Astrocyte (in vitro differentiated cells and primary cell): ENCODE data around the gene CDK7. TPM values are rescaled to one million over a fixed set of nuclear protein-coding genes. Genes with fewer than 3 reads are reported as not detected.
A peak's percentile ranks its signal among the peaks of the same experiment; 100 is the strongest.
"Not testable (repeated sequence)": the region's sequence is repeated elsewhere in the genome, so short reads cannot be mapped to it uniquely, and the experiment has no call there.

Experiments used
- DNase-seq: peaks from one replicate; pipeline ENCODE4 v3.0.0-alpha.2; 2010; ENCODE audit warnings: low read depth
- FAIRE-seq: peaks from 2 replicates; lab custom pipeline; 2011; peaks lifted over from hg19 to GRCh38; lab: Jason Lieb, UNC
- H2AFZ ChIP-seq: 2 replicates; pipeline ENCODE4 v1.6.0; 2012; ENCODE audit warnings: low read depth, low read length, inconsistent platforms
- H3K27ac ChIP-seq: 2 replicates; pipeline ENCODE4 v1.5.1; 2011; ENCODE audit warnings: low read depth, low read length, inconsistent platforms
- H3K27me3 ChIP-seq: 2 replicates; pipeline ENCODE4 v1.6.0; 2011; ENCODE audit warnings: low read length, inconsistent platforms; ENCODE audit not compliant: insufficient read depth
- H3K36me3 ChIP-seq: 2 replicates; pipeline ENCODE4 v1.5.1; 2011; ENCODE audit warnings: low read length, inconsistent platforms; ENCODE audit not compliant: insufficient read depth
- H3K4me1 ChIP-seq: 2 replicates; pipeline ENCODE4 v1.5.1; 2011; ENCODE audit warnings: low read length, inconsistent platforms; ENCODE audit not compliant: insufficient read depth
- H3K4me2 ChIP-seq: 2 replicates; pipeline ENCODE4 v1.6.0; 2012; ENCODE audit warnings: low read length, inconsistent platforms
- H3K4me3 ChIP-seq: 2 replicates; pipeline ENCODE4 v1.5.1; 2011; ENCODE audit warnings: low read depth, mild to moderate bottlenecking, low read length, inconsistent platforms; ENCODE audit not compliant: insufficient read depth
- H3K79me2 ChIP-seq: 2 replicates; pipeline ENCODE4 v1.6.0; 2012; ENCODE audit warnings: mild to moderate bottlenecking, low read length, inconsistent platforms; ENCODE audit not compliant: insufficient read depth
- H3K9ac ChIP-seq: 2 replicates; pipeline ENCODE4 v1.6.0; 2012; ENCODE audit warnings: mild to moderate bottlenecking, low read length, inconsistent platforms
- H3K9me3 ChIP-seq: 2 replicates; pipeline ENCODE4 v1.5.1; 2012; ENCODE audit warnings: low read depth, mild to moderate bottlenecking, low read length, inconsistent platforms; ENCODE audit not compliant: insufficient read depth
- H4K20me1 ChIP-seq: 2 replicates; pipeline ENCODE4 v1.6.0; 2012; ENCODE audit warnings: low read length, inconsistent platforms; ENCODE audit not compliant: insufficient read depth
- H3K27ac Mint-ChIP-seq: one replicate; pipeline ENCODE4 v1.8.0; 2021; ENCODE audit warnings: mild to moderate bottlenecking, mixed read lengths; ENCODE audit not compliant: unreplicated experiment
- H3K27me3 Mint-ChIP-seq: one replicate; pipeline ENCODE4 v1.8.0; 2021; ENCODE audit warnings: low read depth, mixed read lengths; ENCODE audit not compliant: unreplicated experiment
- H3K36me3 Mint-ChIP-seq: one replicate; pipeline ENCODE4 v1.8.0; 2021; ENCODE audit warnings: low read depth, mixed read lengths; ENCODE audit not compliant: unreplicated experiment
- H3K4me1 Mint-ChIP-seq: one replicate; pipeline ENCODE4 v1.8.0; 2021; ENCODE audit warnings: low read depth, mixed read lengths; ENCODE audit not compliant: unreplicated experiment
- H3K4me3 Mint-ChIP-seq: one replicate; pipeline ENCODE4 v1.8.0; 2021; ENCODE audit warnings: mild to moderate bottlenecking, moderate library complexity, mixed read lengths; ENCODE audit not compliant: unreplicated experiment
- H3K9me3 Mint-ChIP-seq: one replicate; pipeline ENCODE4 v1.8.0; 2021; ENCODE audit warnings: mild to moderate bottlenecking, mixed read lengths; ENCODE audit not compliant: unreplicated experiment
- EZH2 ChIP-seq: IDR thresholded peaks from 2 replicates; pipeline ENCODE4 v1.6.1; 2012; ENCODE audit warnings: mild to moderate bottlenecking, low read length, inconsistent platforms; ENCODE audit not compliant: insufficient read depth
- total RNA-seq: library from RNA; stranded (reverse); gene quantifications from 2 replicates; pipeline ENCODE4 v1.2.1, GENCODE V29; 2021
- TF ChIP-seq, protein P1 (sequence below): IDR thresholded peaks from 2 replicates; pipeline ENCODE4 v1.5.1; 2011; ENCODE audit warnings: low read depth, mild to moderate bottlenecking, inconsistent platforms, low read length, moderate library complexity; ENCODE audit not compliant: insufficient read depth

CDK7 gene
- total RNA-seq, 1 donor from 2014 or later: 58.3 TPM

DNA sequence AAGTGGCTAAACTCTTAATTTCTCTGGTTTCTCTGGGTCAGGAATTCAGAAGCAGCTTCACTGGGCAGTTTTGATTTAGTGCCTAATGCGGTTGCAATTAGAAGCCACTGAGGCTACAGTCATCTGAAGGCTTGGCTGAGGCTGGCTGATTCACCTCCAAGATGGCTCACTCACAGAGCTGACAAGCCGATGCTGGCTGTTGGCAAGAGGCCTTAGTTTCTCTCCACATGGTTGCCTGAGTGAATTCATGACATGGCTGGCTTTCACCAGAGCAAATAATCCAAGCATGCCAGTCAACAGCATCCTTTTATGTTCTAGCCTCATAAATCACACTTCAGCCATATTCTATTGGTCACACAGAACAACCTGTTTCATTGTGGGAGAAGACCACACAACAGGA lies 2.8 kb upstream of the CDK7 start:
- Histone ChIP-seq H3K27me3 (no peaks in the 10 kb centered on the region), H3K79me2 (peaks cover 21% of the 10 kb centered on the region), H3K4me3 (no peak overlapping the region), H3K9ac (no peak overlapping the region), H4K20me1 (no peaks in the 10 kb centered on the region), H3K9me3 (no peaks in the 10 kb centered on the region), H3K36me3 (peaks cover 7% of the 10 kb centered on the region), H3K27ac (no peak overlapping the region), H3K4me2 (peak overlapping the region; percentile 33), H3K4me1 (peaks cover 9% of the 10 kb centered on the region), H2AFZ (no peak overlapping the region)
- Mint-ChIP-seq H3K27me3 (no peaks in the 10 kb centered on the region), H3K27ac (no peak overlapping the region), H3K9me3 (no peaks in the 10 kb centered on the region), H3K4me3 (no peak overlapping the region), H3K4me1 (peaks cover 2% of the 10 kb centered on the region), H3K36me3 (peaks cover 4% of the 10 kb centered on the region)
- DNase-seq: peak; percentile 82
- no peak for FAIRE-seq
- no peak for TF ChIP-seq EZH2
- TF ChIP-seq, protein P1, sequence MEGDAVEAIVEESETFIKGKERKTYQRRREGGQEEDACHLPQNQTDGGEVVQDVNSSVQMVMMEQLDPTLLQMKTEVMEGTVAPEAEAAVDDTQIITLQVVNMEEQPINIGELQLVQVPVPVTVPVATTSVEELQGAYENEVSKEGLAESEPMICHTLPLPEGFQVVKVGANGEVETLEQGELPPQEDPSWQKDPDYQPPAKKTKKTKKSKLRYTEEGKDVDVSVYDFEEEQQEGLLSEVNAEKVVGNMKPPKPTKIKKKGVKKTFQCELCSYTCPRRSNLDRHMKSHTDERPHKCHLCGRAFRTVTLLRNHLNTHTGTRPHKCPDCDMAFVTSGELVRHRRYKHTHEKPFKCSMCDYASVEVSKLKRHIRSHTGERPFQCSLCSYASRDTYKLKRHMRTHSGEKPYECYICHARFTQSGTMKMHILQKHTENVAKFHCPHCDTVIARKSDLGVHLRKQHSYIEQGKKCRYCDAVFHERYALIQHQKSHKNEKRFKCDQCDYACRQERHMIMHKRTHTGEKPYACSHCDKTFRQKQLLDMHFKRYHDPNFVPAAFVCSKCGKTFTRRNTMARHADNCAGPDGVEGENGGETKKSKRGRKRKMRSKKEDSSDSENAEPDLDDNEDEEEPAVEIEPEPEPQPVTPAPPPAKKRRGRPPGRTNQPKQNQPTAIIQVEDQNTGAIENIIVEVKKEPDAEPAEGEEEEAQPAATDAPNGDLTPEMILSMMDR: no peak

DNA sequence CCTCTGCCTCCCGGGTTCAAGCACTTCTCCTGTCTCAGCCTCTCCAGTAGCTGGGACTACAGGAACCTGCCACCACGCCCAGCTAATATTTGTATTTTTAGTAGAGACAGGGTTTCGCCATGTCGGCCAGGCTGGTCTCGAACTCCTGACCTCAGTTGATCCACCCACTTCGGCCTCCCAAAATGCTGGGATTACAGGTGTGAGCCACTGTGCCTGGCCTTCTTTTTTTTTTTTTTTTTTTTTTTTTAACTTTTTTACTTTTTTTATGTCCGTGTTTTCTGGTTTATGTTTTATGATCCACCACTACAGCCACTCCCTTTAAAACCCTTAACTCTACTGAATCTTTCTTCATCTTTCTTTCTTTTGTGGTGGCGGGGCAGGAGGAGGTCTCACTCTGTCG lies 2.0 kb downstream of the CDK7 start:
- H2AFZ ChIP-seq, H3K27me3 Mint-ChIP-seq, FAIRE-seq, H3K9ac ChIP-seq, H3K9me3 ChIP-seq, H3K27me3 ChIP-seq, H3K27ac Mint-ChIP-seq, H3K27ac ChIP-seq, H3K36me3 ChIP-seq, H3K4me3 ChIP-seq, H3K9me3 Mint-ChIP-seq, H3K36me3 Mint-ChIP-seq, DNase-seq: not testable (repeated sequence)
- H4K20me1 ChIP-seq: peaks cover 17% of the 10 kb centered on the region
- Mint-ChIP-seq H3K4me3 (peak overlapping the region; percentile 98), H3K4me1 (peaks cover 27% of the 10 kb centered on the region)
- H3K4me1 ChIP-seq: peaks cover 30% of the 10 kb centered on the region
- H3K4me2 ChIP-seq: peak overlapping the region; percentile 45
- peaks cover 65% of the 10 kb centered on the region for H3K79me2 ChIP-seq

DNA sequence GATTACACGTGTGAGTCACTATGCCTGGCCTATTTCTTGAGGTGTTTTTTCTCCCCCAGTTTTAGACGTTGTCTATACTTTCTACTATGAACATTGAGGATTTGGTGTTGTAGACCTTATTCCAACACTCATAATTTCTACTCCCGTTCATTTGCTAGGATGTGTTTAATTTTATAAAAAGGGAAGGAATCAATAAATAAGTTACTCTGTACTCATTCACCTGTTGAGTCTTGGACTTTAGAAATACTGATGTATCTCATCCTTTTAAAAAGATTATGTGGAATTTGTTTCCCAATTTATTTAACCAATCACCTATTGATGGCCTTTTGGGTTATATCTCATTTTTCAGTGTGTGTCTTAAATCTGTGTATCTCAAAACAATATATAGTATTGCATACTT lies 3.2 kb downstream of the CDK7 start:
- Mint-ChIP-seq H3K27me3 (no peaks in the 10 kb centered on the region), H3K4me1 (peaks cover 32% of the 10 kb centered on the region), H3K4me3 (peak overlapping the region; percentile 80), H3K27ac (no peak overlapping the region), H3K9me3 (no peaks in the 10 kb centered on the region), H3K36me3 (peaks cover 14% of the 10 kb centered on the region)
- DNase-seq (no peak), FAIRE-seq (no peak)
- peak overlapping the region; percentile 57 for H3K27ac ChIP-seq
- H3K4me2 ChIP-seq: peak overlapping the region; percentile 45
- peaks cover 76% of the 10 kb centered on the region for H3K79me2 ChIP-seq
- H3K4me3 ChIP-seq: peak overlapping the region; percentile 17
- H3K27me3 ChIP-seq: no peaks in the 10 kb centered on the region
- peaks cover 27% of the 10 kb centered on the region for H4K20me1 ChIP-seq
- peaks cover 27% of the 10 kb centered on the region for H3K4me1 ChIP-seq
- no peak for TF ChIP-seq EZH2
- TF ChIP-seq, protein P1: no peak
- peaks cover 9% of the 10 kb centered on the region for H3K36me3 ChIP-seq
- no peak overlapping the region for H3K9ac ChIP-seq
- no peaks in the 10 kb centered on the region for H3K9me3 ChIP-seq
- no peak overlapping the region for H2AFZ ChIP-seq
